GM18498 (cell line): Measurements from ENCODE around the gene UBE2I.
A peak's percentile ranks its signal among the peaks of the same experiment; 100 is the strongest.
"Not testable (repeated sequence)": the region's sequence is repeated elsewhere in the genome, so short reads cannot be mapped to it uniquely, and the experiment has no call there.

Experiments
- ATAC-seq: cut with Tn5 transposase; IDR thresholded peaks from one replicate; pipeline ENCODE4 v1.9.1; 2021; ENCODE audit warnings: mild to moderate bottlenecking, moderate library complexity; ENCODE audit not compliant: unreplicated experiment

UBE2I gene

DNA sequence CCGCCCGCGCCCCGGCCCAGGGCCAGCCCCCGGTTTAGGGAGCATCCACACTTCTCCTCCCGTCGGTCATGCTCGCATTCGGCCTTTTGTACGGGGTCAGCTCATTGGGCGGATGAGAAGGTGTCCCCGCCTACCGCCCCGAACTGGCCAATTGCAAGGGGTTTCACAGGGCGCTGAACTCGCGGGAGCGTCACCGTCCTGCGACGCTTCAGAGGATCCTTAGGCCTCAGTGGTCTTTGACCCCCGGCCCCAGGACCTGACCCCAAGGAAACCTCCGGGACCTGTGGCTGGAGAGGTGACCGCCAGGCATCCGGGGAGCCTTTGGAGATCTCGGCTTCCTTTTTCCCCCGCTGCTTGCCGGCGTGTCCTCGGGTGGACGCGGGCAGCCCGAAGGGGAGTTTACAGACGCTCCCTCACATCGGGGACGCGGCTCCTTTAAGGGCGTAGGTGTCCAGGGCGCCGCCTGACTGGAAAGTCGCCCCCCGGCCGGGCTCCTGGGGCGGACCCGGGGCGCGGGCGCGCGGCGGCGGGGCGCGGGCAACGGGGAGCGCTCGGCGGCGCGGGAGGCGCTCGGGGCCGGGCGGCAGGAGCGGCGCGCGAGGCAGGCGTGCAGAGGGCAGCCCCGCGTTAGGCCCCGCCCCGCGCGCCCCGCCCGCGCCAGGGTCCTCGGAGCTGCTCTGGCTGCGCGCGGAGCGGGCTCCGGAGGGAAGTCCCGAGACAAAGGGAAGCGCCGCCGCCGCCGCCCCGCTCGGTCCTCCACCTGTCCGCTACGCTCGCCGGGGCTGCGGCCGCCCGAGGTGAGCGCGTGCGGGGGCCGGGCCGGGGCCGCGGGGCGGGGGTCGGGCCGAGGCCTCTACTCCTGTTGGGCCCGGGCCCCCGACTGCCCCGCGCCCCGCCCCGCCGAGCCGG lies at the start of gene UBE2I:
Gene UBE2I, plus strand, starts transcription at position 660 of the 909 bp plus-strand sequence. CDS start 4,395 bp downstream, outside the sequence.
- ATAC-seq: peak; percentile 60

DNA sequence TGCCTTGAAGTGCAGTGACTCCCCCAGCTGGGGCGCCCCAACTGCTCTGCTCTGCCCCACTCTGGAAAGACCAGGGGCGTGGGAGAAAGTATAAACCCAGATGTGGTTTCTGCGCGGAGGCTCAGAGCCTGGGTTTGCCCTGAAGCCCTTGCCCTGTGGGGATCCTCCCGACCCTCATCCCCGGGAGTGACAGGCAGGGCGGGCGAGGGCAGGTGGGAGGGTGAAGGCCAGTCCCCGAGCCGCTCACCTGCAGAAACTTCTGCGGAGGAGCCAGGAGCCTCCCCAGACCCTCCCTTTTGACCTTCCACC lies 49.7 kb upstream of the UBE2I start:
- no peak for ATAC-seq

DNA sequence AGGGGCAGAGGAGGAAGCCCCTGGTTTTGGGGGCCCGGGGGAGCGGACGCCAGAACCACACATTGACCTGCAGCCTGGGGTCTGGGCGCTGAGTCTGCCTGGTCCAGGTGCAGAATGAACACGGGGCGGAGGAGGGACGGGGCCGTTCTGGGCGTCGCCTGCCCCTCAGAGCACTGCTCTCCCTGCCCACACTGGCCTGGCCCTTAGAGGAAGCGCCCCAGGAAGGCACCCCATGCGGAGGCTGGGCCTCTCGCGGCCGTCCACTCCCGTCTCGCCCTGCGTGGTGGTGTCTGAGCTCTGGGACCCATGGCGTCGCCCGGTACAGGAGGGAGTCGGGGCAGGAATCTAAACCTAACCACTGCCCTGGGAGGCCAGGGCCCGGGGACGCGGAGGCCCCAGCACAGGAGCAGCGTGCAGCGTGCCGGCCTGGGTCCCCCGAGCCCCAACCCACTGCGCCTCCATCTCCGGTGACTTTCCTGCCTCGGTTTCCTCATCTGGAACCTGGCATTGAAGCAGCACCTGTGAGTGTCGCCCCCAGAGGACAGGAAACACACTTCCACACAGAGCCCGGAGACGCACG lies 49.2 kb upstream of the UBE2I start:
- no peak for ATAC-seq

DNA sequence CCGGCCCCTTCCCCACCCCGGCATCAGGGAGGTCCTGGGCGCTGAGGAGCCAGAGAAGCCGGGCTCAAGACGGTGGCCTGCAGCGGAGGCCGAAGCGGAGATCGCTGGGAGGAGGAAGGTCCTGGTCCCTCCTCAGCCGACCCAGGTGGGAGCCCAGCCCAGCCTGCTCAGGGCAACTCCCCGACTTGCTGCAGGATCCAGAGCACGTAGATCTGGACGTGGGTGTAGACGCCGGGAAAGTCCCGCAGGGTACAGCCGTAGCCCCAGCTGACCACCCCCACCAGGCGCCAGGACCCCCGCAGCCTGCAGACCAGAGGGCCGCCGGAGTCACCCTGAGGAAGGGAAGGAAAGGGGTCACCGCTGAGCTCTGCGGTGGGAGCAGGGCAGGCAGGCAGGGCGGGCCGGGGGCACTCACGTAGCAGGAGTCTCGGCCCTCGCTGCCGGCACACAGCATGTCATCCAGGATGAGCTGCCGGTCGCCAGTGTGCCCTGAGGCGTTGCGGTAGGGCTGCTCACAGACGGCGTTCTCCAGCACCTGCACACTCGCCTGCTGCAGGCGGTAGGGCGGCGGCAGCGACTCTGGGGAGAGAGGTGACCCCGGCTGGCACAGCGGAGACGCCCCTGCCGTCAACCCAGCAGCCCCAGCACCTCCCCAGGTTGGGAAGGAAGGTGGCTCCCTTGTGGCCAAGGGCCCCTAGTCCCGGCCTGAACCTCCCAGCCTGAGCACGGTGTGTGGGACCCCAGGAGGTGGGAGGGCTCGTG lies 48.1 kb upstream of the UBE2I start:
- no peak for ATAC-seq

DNA sequence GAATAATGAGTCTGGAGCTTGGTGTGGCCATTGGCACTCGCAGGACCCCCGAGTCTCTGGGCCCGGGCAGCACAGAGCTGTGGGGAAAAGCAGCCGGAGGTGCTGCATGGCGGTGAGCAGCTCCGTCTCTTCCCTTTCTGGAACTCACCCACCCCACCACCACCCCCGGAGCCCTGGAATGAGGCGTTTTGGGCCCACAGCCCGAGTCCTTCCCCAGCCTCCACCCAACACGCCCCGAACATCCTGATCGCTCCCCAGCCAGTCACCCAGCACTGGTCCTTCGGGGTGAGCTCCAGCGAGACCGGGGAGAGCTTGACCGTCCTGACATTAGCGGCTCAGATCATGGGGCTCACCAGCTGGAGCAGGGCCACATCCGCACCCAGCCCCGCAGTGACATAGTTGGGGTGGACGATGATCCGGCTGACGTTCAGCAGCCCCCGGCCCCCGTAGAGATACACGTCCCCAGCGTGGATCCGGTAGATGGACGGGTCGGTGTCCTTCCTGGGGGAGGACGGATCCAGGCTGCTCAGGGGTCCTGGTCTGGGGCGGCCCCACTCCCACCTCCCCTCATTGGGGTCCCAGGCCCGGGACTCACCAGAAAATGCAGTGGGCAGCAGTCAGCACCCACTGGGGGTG lies 47.1 kb upstream of the UBE2I start:
- ATAC-seq: no peak

DNA sequence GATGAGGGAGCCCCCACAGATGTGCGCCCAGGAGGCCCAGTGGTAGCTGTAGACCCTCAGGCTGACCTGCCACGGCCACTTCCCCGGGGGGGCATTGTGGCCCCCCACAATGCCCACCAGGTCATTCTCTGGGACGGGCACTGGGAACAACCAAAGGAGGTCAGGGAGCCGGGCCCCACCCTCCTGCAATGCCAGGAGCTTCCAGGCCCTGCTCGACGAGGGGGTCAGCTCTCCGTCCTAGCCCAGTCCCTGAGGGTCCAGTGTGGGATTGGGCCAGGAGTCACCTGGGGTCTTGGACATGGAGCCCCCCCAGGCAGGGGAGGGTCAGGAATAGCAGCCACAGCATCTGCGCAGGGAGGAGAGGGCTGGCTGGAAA lies 46.6 kb upstream of the UBE2I start:
- no peak for ATAC-seq

DNA sequence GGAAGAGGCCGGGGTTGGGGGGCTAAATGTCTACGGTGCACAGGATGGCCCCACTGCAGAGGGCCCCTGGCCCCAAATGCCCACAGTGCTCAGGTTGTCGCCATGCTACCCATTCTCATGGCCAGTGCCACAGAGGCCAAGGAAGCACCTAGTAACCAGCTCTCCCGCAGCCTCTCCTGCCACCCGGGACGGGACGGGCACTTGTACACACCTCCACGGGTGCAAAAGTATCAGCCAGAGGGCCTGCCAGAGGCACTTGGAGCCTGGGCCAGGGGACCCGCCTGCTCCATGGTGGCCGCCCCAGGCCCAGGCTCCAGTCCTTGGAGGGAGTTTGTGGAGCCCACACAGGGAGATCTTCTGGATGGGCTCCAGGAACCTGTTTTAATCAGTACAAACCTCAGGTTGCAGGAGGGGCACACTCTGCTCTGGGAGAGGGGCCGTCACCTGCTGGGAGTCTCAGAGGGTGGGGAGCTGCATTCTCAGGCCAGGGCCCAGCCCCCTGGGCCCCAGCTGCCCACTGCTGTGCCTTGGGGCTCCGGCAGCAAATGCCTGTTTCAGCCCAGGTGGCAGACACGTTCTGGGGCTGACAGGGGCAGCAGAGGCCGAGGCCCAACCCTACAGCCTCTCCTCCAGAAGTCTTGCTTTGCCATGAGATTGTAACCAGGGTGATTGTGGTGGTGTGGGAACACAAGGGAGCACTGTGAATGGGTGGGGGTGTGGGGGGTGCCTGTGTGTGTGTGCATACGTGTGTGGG lies 45.7 kb upstream of the UBE2I start:
- no peak for ATAC-seq

DNA sequence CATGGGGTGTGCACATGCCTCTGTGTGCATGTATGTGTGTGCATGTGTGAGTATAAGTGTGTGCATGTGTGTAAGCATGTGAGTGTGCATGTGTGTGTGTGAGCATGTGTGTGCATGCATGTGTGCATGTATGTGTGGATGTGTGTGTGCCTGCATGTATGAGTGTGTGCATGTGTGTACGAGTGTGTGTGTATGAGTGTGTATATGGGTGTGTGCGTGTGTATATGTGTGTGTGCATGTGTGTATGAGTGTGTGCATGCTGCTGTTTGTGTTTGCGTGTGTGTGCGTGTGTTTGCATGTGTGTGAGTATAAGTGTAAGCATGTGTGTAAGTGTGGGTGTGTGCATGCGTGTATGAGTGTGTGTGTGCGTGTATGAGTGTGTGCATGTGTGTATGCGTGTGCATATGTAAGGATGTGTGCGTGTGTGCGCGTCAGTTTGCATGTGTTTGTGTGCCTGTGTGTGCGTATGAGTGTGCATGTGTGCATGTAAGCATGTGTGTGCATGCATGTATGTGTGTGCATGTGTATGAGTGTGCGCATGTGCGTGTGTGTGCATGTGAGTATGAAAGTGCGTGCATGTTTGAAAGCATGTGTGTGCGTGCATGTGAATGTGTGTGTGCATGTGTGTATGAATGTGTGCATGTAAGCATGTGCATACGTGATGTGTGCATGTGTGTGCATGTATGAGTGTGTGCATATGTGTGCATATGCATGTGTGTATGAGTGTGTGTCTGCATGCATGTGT lies 44.9 kb upstream of the UBE2I start:
- ATAC-seq: no peak

DNA sequence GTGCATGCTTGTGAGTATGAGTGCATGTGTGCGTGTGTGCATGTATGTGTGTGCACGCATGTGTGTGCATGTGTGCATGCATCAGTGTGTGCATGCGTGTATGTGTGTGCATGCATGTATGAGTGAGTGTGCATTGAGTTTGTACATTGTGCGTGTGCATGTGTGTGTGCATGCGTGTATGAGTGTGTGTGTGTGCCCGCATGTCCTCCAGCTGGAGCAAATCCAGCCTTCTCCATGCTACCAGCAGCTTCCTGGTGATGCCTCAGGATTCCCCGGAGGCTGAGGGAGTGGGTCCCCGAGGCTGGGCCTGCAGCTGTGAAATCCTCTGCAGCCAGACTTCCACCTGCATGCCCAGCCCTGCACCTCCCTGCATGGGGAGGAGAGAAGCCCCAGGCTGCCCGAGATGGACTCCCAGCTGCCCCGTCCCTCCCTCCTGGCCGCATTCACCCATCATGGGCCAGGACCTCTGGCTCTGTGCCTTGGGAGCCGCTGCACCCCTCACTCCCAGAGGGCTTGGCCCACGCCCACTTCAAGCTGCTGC lies 44.3 kb upstream of the UBE2I start:
- ATAC-seq: no peak

DNA sequence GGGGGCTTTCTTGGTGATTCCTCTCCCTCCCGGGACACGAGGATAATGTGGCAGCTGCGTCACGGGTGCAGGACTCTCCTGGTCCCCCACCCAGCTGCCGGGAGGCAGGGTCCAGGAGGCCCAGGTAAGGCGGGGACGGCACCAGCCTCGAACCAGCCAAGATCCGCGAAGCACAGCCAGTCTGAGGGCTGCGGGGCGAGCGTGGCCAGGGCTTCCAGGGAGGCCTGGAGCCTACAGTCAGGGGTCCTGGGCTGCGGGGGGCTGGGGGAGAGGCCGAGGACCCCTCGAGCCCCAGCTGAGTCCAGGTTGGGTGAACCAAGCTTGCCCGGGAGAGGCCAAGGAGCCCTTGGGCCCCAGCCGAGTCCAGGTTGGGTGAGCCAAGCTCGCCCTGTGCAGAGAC lies 43.6 kb upstream of the UBE2I start:
- ATAC-seq: no peak

DNA sequence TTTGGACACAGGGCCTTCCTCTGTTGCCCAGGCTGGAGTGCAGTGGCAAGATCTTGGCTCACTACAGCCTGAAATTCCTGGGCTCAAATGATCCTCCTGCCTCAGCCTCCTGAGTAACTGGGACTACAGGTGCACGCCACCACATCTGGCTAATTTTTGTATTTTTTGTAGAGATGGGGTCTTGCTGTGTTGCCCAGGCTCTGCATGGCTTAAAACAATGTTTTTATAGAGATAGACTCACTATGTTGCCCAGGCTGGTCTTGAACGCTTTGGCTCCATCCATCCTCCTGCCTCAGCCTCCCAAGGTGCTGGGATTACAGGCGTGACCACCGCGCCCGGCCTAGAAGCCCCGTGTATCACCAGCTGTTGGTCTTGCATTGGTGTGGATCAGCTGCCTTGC lies 40.0 kb upstream of the UBE2I start:
- not testable (repeated sequence) for ATAC-seq

DNA sequence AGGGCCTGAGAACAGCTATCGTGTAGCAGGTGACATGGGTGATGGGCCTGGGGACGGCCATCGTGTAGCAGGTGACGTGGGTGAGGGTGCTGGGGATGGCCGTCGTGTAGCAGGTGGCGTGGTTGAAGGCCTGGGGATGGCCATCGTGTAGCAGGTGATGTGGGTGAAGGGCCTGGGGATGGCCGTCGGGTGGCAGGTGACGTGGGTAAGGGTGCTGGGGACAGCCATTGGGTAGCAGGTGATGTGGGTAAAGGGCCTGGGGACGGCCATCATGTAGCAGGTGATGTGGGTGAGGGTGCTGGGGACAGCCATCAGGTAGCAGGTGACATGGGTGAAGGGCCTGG lies 38.1 kb upstream of the UBE2I start:
- ATAC-seq: no peak

DNA sequence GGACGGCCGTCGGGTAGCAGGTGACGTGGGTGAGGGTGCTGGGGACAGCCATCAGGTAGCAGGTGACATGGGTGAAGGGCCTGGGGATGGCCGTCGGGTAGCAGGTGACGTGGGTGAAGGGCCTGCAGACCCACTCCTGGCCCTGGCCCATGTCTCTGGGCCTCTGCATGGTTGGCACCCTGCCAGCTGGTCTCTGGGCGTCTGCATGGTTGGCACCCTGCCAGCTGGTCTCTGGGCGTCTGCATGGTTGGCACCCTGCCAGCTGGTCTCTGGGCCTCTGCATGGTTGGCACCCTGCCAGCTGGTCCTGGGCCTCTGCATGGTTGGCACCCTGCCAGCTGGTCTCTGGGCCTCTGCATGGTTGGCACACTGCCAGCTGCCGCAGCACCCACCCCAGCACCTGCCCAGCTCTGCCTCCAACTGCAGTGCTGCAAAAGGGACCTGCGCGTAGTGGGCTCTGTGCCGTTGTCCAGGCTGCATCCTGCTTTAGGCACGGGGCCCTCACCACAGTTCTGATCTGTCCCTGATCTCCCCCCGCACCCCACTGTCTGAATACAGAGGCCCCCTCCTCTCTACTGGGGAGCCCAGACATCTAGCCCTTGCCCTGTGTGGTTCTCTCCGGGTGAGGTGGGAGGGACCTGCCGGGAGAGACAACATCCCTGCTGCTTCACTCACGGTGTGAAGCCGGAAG lies 37.6 kb upstream of the UBE2I start:
- not testable (repeated sequence) for ATAC-seq

DNA sequence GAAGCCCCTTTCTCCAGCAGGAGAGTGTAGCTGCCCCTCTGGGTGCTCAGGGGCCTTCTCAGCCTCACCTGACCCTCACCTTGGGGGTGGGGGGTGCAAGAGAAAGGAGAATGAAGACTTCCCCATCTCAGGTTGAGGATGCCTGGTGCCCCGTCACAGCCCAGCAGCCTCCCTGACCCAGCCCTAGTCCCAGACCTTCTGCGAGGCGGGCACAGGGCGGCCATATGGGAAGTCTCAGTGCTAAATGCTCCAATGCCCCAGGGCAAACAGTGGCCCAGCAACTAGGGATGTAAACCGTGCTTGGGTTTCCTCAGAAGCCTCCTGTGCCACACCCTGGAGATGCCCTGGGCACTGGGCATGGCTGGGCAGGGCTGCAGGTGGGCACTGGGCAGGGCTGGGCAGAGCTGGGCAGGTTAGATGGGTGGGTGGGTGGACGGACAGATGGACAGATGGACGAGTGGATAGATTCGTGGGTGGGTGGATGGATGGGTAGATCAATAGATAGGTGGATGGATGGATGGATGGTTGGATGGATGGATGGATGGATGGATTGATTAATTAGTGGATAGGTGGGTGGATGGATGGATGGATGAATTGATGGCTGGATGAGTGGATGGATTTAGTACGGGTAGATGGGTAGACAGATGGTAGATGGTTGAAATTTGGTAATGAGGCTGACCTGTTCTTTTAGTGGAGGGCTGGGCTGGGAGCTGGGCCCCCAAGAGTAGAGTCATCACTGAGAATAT lies 36.8 kb upstream of the UBE2I start:
- no peak for ATAC-seq

DNA sequence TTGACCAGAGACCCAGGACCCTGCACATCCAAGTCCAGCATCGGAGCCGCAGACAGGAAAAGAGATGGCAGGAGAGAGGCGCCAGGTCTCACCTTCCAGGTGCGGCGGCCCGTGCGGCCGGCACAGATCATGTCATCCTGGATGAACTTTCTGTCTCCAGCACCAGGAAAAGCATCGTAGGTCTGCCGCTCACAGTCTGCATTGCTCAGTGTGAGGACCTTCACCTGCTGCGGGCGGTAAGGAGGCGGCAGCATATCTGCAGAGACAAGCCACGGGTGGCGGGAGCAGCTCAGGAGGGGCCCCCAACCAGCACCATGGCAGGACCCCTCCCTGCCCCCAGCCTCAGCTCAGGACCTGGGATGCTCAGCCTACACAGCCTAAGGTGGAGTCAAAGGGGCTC lies 35.6 kb upstream of the UBE2I start:
- ATAC-seq: no peak

DNA sequence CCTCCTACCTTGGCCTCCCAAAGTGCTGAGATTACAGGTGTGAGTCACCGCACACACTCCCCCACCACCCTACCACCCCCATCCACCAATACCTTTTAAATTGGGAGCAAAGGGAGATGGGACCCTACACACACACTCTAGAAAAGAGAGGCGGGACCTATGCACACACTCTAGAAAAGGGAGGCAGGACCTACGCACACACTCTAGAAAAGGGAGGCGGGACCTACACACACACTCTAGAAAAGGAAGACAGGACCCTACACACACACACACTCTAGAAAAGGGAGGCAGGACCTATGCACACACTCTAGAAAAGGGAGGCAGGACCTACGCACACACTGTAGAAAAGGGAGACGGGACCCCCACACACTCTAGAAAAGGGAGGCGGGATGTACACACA lies 34.7 kb upstream of the UBE2I start:
- ATAC-seq: no peak

DNA sequence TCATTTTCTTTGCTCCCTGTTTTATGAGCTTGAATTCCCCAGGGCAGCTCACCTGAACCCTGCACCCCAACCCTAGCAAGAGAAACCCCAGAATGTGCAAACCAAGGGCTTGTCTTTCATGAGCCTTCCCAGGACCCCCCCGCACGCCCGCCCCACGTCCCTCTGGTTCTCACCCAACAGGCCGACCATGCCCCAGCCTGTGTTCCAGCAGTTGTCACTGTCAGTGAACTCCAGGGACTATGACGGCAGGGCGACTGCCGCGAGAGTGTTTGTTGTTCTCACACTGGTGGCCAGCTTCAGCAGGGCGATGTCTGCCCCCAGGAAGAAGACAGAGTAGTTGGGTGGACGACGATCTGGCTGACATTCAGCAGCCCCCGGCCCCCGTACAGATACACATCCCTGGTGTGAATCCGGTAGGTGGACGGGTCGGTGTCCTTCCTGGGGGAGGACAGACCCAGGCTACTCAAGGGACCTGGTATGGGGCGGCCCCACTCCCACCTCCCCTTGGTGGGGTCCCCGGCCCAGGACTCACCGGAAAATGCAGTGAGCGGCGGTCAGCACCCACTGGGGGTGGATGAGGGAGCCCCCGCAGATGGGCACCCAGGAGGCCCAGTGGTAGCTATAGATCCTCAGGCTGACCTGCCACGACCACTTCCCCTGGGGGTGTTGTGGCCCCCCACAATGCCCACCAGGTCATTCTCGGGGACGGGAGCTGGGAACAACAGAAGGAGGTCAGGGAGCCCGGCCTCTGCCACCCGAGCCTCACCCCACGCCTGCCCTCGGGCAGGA lies 33.5 kb upstream of the UBE2I start:
- ATAC-seq: no peak

DNA sequence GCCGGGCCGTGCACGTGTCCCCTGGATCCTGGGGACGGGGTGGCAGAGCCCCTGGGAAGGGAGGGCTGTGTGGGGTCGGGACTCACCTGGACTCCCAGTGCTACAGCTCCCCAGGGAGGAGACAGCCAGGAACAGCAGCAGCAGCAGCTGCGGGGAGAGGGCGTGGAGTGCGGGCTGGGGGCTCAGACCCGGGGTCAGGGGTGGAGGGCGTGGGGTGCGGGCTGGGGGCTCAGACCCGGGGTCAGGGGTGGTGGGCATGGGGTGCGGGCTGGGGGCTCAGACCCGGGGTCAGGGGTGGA lies 32.9 kb upstream of the UBE2I start:
- ATAC-seq: no peak
